Thyroid gland (tissue), 4 donors: Measurements from ENCODE around the gene ATP5ME.

Experiments used
- POLR2A ChIP-seq, 2 donors: fragments of 450-650 bp; IDR thresholded peaks; one replicate each; pipeline ENCODE4 v1.6.1; 2017; ENCODE audit warnings: antibody characterized with exemption in 2 of 2, mild to moderate bottlenecking in 2 of 2, moderate library complexity in 1 of 2
- TF ChIP-seq, protein P1 (sequence below), 6 experiments: fragments of 200-600 bp in 3 of 6; fragments of 450-650 bp in 3 of 6; sonication (generic) in 3 of 6; IDR thresholded peaks; one replicate each; pipeline ENCODE4 v1.5.1; 2016 to 2019; ENCODE audit warnings: antibody characterized with exemption in 6 of 6, mild to moderate bottlenecking in 2 of 6, inconsistent platforms in 1 of 6, moderate library complexity in 1 of 6

DNA sequence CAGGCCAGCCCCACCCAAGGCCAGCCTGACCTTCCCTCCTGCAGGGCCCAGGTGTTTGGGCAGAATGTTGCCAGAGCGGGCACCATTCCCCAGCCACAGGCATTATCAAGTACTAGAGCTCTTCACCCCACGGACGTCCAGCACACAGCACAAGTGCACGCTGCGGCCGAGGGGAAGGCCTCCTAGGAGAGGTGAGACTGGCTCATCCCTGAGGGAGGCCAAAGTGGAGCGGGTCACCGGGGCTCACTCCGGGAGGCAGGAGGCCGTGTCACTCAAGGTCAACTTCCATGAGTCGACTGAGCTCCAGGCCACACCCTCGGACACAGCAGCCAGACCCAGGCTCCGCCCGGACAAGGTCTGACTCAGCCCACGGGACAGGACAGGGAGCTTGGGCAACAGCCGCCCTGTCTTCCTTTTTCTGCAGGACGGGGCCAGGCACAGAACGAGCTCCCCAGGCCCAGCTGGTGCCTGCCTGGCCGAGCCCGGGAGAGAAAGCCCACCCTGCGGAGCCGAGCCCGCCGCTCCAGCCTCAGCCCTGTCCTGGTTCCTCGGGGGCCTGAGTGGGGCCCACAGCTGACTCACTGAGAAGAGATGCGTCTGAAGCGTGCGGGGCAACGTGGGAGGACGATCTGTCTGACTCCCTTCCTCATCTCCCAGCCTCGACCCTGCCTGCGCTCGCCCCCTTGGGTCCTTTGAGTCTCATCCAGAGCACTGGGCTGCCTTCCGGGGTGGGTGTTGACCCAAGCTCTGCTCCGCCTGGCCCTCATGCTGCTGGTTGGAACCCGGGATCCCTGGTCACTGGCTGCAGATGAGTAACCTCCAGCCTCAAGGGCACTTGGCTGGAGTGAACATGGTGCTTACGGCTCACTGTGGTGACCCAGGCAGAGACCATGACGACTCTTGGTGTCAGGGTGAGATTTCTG lies 13.2 kb upstream of the ATP5ME start:
- TF ChIP-seq, protein P1, sequence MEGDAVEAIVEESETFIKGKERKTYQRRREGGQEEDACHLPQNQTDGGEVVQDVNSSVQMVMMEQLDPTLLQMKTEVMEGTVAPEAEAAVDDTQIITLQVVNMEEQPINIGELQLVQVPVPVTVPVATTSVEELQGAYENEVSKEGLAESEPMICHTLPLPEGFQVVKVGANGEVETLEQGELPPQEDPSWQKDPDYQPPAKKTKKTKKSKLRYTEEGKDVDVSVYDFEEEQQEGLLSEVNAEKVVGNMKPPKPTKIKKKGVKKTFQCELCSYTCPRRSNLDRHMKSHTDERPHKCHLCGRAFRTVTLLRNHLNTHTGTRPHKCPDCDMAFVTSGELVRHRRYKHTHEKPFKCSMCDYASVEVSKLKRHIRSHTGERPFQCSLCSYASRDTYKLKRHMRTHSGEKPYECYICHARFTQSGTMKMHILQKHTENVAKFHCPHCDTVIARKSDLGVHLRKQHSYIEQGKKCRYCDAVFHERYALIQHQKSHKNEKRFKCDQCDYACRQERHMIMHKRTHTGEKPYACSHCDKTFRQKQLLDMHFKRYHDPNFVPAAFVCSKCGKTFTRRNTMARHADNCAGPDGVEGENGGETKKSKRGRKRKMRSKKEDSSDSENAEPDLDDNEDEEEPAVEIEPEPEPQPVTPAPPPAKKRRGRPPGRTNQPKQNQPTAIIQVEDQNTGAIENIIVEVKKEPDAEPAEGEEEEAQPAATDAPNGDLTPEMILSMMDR (IDR thresholded peaks at IDR 0.05): no peak
- TF ChIP-seq POLR2A (IDR thresholded peaks at IDR 0.05): peak in 1 of 2 donors; percentile 25
